Ascending aorta (tissue), 2 donors: ENCODE measurements around the gene THRB. TPM values are rescaled to one million over a fixed set of nuclear protein-coding genes. Genes with fewer than 3 reads are reported as not detected.

Experiments used
- DNase-seq, 2 donors: peaks; one replicate each; pipeline ENCODE4 v3.0.0-alpha.2; 2019; ENCODE audit warnings: low spot score in 2 of 2
- H3K27ac ChIP-seq, 2 donors: fragments of 200-600 bp; sonication (generic); one replicate each; pipeline ENCODE4 v1.5.1; 2016 to 2017; ENCODE audit warnings: mild to moderate bottlenecking in 1 of 2
- H3K27me3 ChIP-seq: fragments of 200-600 bp; sonication (generic); one replicate; pipeline ENCODE4 v1.5.1; 2017
- H3K36me3 ChIP-seq, 2 donors: fragments of 200-600 bp; sonication (generic); one replicate each; pipeline ENCODE4 v1.5.1; 2016
- H3K4me1 ChIP-seq, 2 donors: fragments of 200-600 bp; sonication (generic); one replicate each; pipeline ENCODE4 v1.5.1; 2016 to 2017; ENCODE audit warnings: mild to moderate bottlenecking in 1 of 2
- H3K4me3 ChIP-seq, 2 donors: fragments of 200-600 bp; sonication (generic); one replicate each; pipeline ENCODE4 v1.5.1; 2016 to 2017; ENCODE audit warnings: mild to moderate bottlenecking in 1 of 2
- H3K9me3 ChIP-seq, 2 donors: fragments of 200-600 bp; sonication (generic); one replicate each; pipeline ENCODE4 v1.5.1; 2016
- intact Hi-C: fragments of 100-400 bp; cut with DNase I; formaldehyde crosslinking; loops from one replicate; pipeline ENCODE4 v1.15.1; 2023
- total RNA-seq: library from RNA; depleted of rRNA; stranded (reverse); fragments of >200 nt; gene quantifications from one replicate; pipeline ENCODE4 v1.1.0, GENCODE V29; 2016
- TF ChIP-seq, protein P1 (sequence below), 3 experiments: fragments of 200-600 bp in 2 of 3; fragments of 450-650 bp in 1 of 3; sonication (generic) in 2 of 3; IDR thresholded peaks; one replicate each; pipeline ENCODE4 v1.5.1; 2016 to 2019; ENCODE audit warnings: antibody characterized with exemption in 3 of 3, mild to moderate bottlenecking in 1 of 3, moderate library complexity in 1 of 3

Gene THRB
- total RNA-seq, 1 donor from 2014 or later = 24.7 TPM

DNA sequence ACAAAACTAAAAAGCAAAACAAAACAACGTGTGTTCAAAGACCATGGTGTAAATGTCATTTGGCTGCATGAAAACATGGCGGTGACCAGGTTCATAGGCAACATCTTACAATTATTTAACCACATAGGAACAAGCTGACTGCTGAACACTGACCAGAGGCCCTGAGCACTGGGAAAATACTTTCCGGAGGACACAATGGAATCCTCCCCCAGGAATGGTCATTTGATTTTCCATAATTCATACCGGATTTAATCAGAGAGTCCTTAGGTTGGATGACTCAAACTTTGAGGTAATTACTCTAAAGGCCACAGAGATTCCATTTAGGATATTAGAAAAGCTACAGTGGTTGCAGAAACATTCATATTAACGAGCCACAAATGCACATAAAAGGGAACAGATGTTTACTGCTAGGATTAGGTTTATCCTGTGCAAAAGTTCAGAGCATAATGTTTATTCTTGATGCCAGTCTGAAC lies 294.8 kb downstream of the THRB start:
- Histone ChIP-seq H3K4me1 (peaks cover 0 to 11% of the 10 kb centered on the region in 2 donors), H3K4me3 (no peak overlapping the region), H3K36me3 (no peaks in the 10 kb centered on the region), H3K27ac (no peak overlapping the region), H3K27me3 (no peaks in the 10 kb centered on the region), H3K9me3 (no peaks in the 10 kb centered on the region)
- TF ChIP-seq, protein P1, sequence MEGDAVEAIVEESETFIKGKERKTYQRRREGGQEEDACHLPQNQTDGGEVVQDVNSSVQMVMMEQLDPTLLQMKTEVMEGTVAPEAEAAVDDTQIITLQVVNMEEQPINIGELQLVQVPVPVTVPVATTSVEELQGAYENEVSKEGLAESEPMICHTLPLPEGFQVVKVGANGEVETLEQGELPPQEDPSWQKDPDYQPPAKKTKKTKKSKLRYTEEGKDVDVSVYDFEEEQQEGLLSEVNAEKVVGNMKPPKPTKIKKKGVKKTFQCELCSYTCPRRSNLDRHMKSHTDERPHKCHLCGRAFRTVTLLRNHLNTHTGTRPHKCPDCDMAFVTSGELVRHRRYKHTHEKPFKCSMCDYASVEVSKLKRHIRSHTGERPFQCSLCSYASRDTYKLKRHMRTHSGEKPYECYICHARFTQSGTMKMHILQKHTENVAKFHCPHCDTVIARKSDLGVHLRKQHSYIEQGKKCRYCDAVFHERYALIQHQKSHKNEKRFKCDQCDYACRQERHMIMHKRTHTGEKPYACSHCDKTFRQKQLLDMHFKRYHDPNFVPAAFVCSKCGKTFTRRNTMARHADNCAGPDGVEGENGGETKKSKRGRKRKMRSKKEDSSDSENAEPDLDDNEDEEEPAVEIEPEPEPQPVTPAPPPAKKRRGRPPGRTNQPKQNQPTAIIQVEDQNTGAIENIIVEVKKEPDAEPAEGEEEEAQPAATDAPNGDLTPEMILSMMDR (IDR thresholded peaks at IDR 0.05) = no peak
- no peak for DNase-seq
- intact Hi-C loops = no loop called here

GRCh38 chr3:24199300-24199699 lies 295.4 kb downstream of the THRB start:
- TF ChIP-seq, protein P1 (IDR thresholded peaks at IDR 0.05) = no peak
- intact Hi-C loops = no loop called here
- Histone ChIP-seq H3K9me3 (no peaks in the 10 kb centered on the region), H3K27ac (no peak overlapping the region), H3K4me3 (no peak overlapping the region), H3K36me3 (no peaks in the 10 kb centered on the region), H3K4me1 (peaks cover 0 to 11% of the 10 kb centered on the region in 2 donors), H3K27me3 (no peaks in the 10 kb centered on the region)
- DNase-seq = no peak

DNA sequence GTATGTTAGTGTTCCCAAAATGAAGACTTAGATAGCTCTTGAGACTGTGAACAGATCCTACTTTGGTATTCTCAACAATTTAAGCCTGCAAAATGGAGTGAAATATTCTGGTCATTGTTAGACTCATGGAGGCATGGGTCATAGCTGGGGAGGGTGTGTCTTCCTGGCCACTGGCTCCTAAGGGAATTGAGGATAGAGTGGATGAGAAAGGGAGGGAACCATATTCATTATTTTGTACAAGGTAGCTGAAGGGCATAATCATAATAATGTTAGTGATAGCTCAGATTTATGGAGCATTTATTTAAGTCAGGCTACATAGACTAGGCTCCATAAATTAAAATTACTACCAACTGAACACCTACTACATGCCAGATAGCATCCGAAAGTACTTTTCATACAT lies 295.9 kb downstream of the THRB start:
- intact Hi-C loops = no loop called here
- TF ChIP-seq, protein P1 (IDR thresholded peaks at IDR 0.05) = no peak
- Histone ChIP-seq H3K9me3 (no peaks in the 10 kb centered on the region), H3K4me1 (peaks cover 0 to 11% of the 10 kb centered on the region in 2 donors), H3K4me3 (no peak overlapping the region), H3K27ac (no peak overlapping the region), H3K36me3 (no peaks in the 10 kb centered on the region), H3K27me3 (no peaks in the 10 kb centered on the region)
- no peak for DNase-seq

GRCh38 chr3:24197809-24198208 lies 296.8 kb downstream of the THRB start:
- H3K27ac ChIP-seq = no peak overlapping the region
- H3K27me3 ChIP-seq = no peaks in the 10 kb centered on the region
- peaks cover 0 to 11% of the 10 kb centered on the region in 2 donors for H3K4me1 ChIP-seq
- no peaks in the 10 kb centered on the region for H3K9me3 ChIP-seq
- TF ChIP-seq, protein P1 (IDR thresholded peaks at IDR 0.05) = no peak
- no peaks in the 10 kb centered on the region for H3K36me3 ChIP-seq
- intact Hi-C loops = no loop called here
- no peak for DNase-seq
- H3K4me3 ChIP-seq = no peak overlapping the region

- Histone ChIP-seq H3K27ac (no peak overlapping the region), H3K4me3 (no peak overlapping the region), H3K36me3 (no peaks in the 10 kb centered on the region), H3K4me1 (peaks cover 2 to 22% of the 10 kb centered on the region in 2 donors), H3K9me3 (no peaks in the 10 kb centered on the region), H3K27me3 (no peaks in the 10 kb centered on the region)
- intact Hi-C loops = no loop called here
- no peak for DNase-seq
- TF ChIP-seq, protein P1 (IDR thresholded peaks at IDR 0.05) = no peak
Measured at GRCh38 chr3:24196526-24196925, 298.1 kb downstream of the THRB start.
